Activated T-cell treated with anti-CD3 and anti-CD28 coated beads, Interleukin-2, amount 50 U/mL, for 1 hour (primary cell): Measurements from ENCODE around the gene PCDHB16.

Experiments
- DNase-seq: peaks from one replicate; pipeline ENCODE4 v3.0.0-alpha.2; 2020

Gene PCDHB16

GRCh38 chr5:141234109-141234667, 52.0 kb downstream of the PCDHB16 start:
- no peak for DNase-seq
